NCI-H187 (cell line): ENCODE results near the gene PDCD1.
A peak's percentile ranks its signal among the peaks of the same experiment; 100 is the strongest.
"Not testable (repeated sequence)": the region's sequence is repeated elsewhere in the genome, so short reads cannot be mapped to it uniquely, and the experiment has no call there.

Experiments used
- DNase-seq, 2 experiments: peaks; one replicate each; lab custom pipeline; 2025; lab: John Stamatoyannopoulos, UW

PDCD1 gene

DNA sequence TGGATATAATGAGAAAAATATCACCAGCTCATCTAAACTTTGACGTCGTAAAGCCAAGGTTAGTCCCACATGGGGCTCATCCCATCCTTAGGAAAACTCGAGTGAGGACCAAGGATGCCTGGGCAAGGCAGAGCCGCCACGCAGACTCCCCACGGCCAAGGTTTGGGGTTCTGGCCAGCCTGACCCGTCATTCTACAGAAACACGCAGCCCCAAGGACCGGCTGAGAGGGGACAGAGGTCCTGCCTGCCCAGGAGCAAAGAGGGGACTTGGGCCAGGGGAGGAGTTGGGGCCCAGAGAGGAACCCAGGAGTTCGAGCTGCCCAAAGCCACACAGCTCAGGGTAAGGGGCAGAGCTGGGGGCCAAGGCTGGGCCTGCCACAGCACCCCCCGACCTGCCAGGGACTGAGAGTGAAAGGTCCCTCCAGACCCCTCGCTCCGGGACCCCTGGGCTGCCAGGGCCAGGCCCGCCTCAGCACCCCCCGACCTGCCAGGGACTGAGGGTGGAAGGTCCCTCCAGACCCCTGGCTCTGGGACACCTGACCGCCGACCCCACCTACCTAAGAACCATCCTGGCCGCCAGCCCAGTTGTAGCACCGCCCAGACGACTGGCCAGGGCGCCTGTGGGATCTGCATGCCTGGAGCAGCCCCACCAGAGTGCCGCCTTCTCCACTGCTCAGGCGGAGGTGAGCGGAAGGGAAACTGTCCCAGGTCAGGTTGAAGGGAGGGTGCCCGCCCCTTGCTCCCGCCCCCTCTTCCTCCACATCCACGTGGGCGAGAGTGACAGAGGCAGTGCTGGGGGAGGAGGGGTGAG lies at the start of gene PDCD1:
Gene PDCD1 (minus strand): TSS at position 689 of the 811 bp plus-strand sequence. CDS start 56 bp downstream, at position 633.
- no peak for DNase-seq

GRCh38 chr2:241907831-241908230 lies 49.1 kb upstream of the PDCD1 start:
- not testable (repeated sequence) for DNase-seq

GRCh38 chr2:241906826-241907570 lies 48.3 kb upstream of the PDCD1 start:
- DNase-seq, result no peak

DNA sequence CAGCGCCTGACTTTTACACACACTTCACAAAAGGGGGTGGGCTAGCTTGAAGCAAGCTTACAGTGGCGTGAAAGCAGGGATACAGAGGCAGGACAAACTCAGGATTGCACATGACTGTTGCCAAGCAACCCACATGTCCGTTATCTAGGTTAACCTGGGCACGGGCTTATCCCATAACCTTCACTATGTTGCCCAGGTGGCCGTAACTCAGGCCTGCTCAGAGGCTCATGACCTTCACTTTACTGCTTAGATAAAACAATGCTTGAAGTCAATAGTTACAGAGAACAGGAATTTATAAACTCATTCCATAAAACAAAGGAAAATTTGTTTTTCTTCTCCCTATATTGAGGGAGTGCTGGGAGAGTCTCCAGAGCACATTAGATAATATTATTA lies 47.7 kb upstream of the PDCD1 start:
- not testable (repeated sequence) for DNase-seq

GRCh38 chr2:241905716-241906377 lies 47.2 kb upstream of the PDCD1 start:
- DNase-seq, result no peak

DNA sequence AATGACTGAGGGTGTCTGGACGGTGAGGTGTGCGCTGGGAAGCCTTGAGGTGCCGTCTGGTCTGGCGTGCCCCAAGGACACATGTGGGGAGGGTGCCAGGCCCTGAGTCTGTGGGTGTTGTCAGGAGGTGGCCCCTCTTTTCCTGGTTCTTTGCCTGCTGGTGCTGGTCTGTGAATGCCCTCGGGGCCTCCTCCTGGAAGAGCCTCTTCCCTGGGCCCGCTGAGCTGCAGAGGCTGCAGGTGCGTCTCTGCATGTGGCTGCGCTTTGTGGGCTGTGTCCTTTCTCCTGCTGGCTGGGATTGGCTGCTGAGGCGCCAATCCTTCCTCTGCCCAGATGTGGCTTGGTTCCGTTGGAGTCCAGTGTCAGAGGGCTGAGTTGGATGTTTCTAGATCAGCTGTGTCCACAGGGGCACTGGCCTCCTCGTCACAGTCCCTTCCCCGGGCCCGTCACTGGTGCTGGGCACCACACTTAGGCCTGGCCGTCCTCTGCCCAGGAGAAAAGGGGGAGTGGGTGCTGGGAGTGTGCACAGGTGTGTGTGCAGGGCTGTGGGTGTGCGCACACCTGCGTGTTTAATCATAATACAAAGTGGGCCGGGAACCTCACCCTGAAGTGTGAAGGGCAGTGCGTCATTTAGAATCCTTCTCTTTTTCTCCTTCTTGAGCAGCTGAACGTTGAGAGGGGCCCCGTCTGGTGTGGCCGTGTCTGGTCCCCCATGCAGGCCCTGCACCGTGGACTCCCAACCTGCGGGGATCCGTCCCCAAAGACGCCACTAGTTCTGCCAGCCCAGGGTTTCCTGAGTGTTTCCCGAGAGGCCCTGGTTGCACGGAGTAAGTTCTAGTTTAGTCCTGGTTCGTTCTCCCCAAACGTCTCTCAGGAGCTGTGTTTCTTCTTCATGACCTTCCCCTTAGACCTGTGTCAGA lies 46.4 kb upstream of the PDCD1 start:
- no peak for DNase-seq

- DNase-seq, result no peak
Measured at GRCh38 chr2:241904011-241904718, 45.5 kb upstream of the PDCD1 start.

GRCh38 chr2:241903121-241904010 lies 44.7 kb upstream of the PDCD1 start:
- no peak for DNase-seq

DNA sequence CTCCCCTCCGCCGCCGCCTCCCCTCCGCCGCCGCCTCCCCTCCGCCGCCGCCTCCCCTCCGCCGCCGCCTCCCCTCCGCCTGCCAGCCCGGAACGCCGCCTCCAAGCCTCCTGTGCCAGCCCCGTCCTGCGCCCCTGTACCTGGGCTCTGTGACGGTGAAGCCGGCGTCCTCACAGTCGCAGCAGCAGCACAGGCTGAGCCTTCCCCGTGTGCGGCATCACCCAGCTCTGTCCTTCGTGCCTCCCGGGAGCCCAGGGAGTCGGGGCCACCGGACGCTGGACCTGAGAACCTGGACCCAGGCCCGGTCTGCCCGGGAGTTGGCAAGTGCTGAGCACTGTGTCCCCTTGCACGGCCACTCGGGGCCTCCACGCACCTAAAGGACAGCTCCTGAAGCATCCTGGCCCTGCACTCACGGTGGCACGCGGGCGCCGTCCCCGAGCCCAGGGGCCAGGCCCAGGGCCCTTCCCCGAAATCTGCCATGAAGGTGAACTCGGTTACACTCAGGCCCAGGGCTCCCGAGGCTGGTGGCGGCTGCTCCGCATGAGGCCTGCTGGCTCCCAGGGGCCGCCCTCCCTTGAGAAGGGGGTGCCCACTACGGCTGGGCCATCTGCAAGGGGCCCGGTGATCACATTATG lies 43.8 kb upstream of the PDCD1 start:
- no peak for DNase-seq

- DNase-seq, result no peak
Measured at GRCh38 chr2:241901500-241902351, 43.0 kb upstream of the PDCD1 start.

- no peak for DNase-seq
Measured at GRCh38 chr2:241901018-241901380, 42.3 kb upstream of the PDCD1 start.

- DNase-seq, result no peak
Measured at GRCh38 chr2:241900251-241901017, 41.7 kb upstream of the PDCD1 start.

DNA sequence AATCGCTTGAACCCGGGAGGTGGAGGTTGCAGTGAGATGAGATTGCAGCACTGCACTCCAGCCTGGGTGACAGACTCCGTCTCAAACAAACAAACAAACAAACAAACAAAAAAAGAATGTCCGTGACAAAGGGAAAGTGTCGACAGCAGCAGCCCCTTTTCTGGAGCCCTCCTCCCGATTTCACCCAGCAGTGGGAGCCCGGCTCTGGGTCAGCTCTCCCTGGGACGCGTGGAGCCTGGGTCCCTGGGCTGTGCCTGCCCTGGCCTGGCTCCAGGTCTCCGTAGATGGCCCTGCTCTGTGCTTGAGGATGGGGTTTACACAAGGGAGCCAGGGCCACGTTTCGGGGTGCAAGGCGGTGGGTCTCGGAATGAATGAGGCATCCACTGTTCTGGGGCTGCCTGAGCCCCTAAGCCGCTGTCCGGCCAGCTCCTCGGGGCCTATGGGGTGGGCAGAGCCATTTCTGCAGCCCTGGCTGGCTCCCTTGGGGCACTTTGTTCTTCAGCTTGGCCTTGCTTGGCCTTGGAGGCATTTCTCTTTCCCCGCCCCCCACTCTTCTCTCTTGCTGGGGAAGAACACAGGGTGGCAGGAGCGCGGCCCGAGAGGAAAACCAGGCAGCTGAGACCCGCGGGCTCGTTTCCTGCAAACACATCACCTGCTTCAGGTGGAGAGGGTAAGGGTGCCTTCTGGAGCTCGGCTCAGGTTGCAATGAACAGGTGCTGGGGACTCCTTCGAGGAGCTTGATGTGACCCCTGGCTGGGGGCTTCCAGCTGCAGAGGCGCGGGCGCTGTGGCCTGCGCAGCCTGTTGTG lies 40.0 kb upstream of the PDCD1 start:
- peak; percentile 16 to 45 for DNase-seq

GRCh38 chr2:241897231-241897916 lies 38.7 kb upstream of the PDCD1 start:
- no peak for DNase-seq

- no peak for DNase-seq
Measured at GRCh38 chr2:241896746-241897201, 38.1 kb upstream of the PDCD1 start.
